A673 (cell line): Measurements from ENCODE around the gene UGT1A7. TPM values are rescaled to one million over a fixed set of nuclear protein-coding genes. Genes with fewer than 3 reads are reported as not detected.

Source experiments
- BruUV-seq: library from RNA; stranded (reverse); fragments of 400-500 nt; replicated peaks from 2 replicates; lab custom pipeline; 2021; lab: Mats Ljungman, UMichigan
- CTCF ChIA-PET: fragments of 300-600 bp; sonication (Branson Sonifier 250); formaldehyde crosslinking; loops from one replicate; lab custom pipeline; 2022; ENCODE audit warnings: antibody characterized with exemption; lab: Charles Lee
- POLR2A ChIA-PET: fragments of 300-600 bp; sonication (Branson Sonifier 250); formaldehyde crosslinking; loops from one replicate; lab custom pipeline; 2022; ENCODE audit warnings: antibody characterized with exemption; ENCODE audit not compliant: low non-redundant PET; lab: Charles Lee
- DNase-seq: peaks from one replicate; pipeline ENCODE4 v3.0.0-alpha.2; 2015; ENCODE audit warnings: low spot score
- H3K27ac ChIP-seq: fragments of 200-600 bp; sonication (generic); 2 replicates; pipeline ENCODE4 v1.5.1; 2016; ENCODE audit warnings: mixed run types, low read depth, mild to moderate bottlenecking, mixed read lengths, antibody characterized with exemption, low read length; ENCODE audit not compliant: poor library complexity, severe bottlenecking
- H3K27me3 ChIP-seq: fragments of 200-600 bp; sonication (generic); replicated peaks from 2 replicates; pipeline ENCODE4 v1.6.1; 2017; ENCODE audit warnings: mixed run types, low read depth, mild to moderate bottlenecking, mixed read lengths, antibody characterized with exemption, low read length; ENCODE audit not compliant: insufficient read depth, poor library complexity
- H3K36me3 ChIP-seq: fragments of 200-600 bp; sonication (generic); 2 replicates; pipeline ENCODE4 v1.6.1; 2016; ENCODE audit warnings: mixed run types, mild to moderate bottlenecking, mixed read lengths, antibody characterized with exemption, low read length; ENCODE audit not compliant: insufficient read depth, poor library complexity, severe bottlenecking
- H3K4me1 ChIP-seq: fragments of 200-600 bp; sonication (generic); 2 replicates; pipeline ENCODE4 v1.6.1; 2017; ENCODE audit warnings: mixed run types, mild to moderate bottlenecking, mixed read lengths, antibody characterized with exemption, low read length; ENCODE audit not compliant: insufficient read depth, poor library complexity, severe bottlenecking
- H3K4me3 ChIP-seq: fragments of 200-600 bp; sonication (generic); 2 replicates; pipeline ENCODE4 v1.5.1; 2016; ENCODE audit warnings: low read depth, mixed run types, mild to moderate bottlenecking, mixed read lengths, low read length; ENCODE audit not compliant: poor library complexity, severe bottlenecking
- H3K9me3 ChIP-seq: fragments of 200-600 bp; sonication (generic); 2 replicates; pipeline ENCODE4 v1.6.1; 2016; ENCODE audit warnings: mixed run types, low read depth, mild to moderate bottlenecking, mixed read lengths, antibody characterized with exemption, low read length; ENCODE audit not compliant: poor library complexity, severe bottlenecking
- EZH2 ChIP-seq: fragments of 200-600 bp; sonication (generic); IDR thresholded peaks from 2 replicates; pipeline ENCODE4 v1.6.1; 2017; ENCODE audit warnings: borderline replicate concordance, low read depth, mild to moderate bottlenecking, mixed read lengths, antibody characterized with exemption, low read length; ENCODE audit not compliant: poor library complexity, severe bottlenecking
- intact Hi-C: fragments of 100-400 bp; cut with micrococcal nuclease; formaldehyde crosslinking; loops from one replicate; pipeline ENCODE4 v1.10.0; 2022; ENCODE audit not compliant: unreplicated experiment
- total RNA-seq: library from RNA; stranded (reverse); gene quantifications from 2 replicates; pipeline ENCODE4 v1.2.3, GENCODE V29; 2021
- TF ChIP-seq, protein P1 (sequence below): fragments of 300-800, 200-600 bp; sonication (generic); conservative IDR thresholded peaks from 2 replicates; pipeline ENCODE4 v1.5.1; 2017; ENCODE audit warnings: low read depth, mild to moderate bottlenecking, antibody characterized with exemption, low read length, moderate library complexity, mixed read lengths

UGT1A7 gene
- total RNA-seq, 1 experiment from 2014 or later = not detected

DNA sequence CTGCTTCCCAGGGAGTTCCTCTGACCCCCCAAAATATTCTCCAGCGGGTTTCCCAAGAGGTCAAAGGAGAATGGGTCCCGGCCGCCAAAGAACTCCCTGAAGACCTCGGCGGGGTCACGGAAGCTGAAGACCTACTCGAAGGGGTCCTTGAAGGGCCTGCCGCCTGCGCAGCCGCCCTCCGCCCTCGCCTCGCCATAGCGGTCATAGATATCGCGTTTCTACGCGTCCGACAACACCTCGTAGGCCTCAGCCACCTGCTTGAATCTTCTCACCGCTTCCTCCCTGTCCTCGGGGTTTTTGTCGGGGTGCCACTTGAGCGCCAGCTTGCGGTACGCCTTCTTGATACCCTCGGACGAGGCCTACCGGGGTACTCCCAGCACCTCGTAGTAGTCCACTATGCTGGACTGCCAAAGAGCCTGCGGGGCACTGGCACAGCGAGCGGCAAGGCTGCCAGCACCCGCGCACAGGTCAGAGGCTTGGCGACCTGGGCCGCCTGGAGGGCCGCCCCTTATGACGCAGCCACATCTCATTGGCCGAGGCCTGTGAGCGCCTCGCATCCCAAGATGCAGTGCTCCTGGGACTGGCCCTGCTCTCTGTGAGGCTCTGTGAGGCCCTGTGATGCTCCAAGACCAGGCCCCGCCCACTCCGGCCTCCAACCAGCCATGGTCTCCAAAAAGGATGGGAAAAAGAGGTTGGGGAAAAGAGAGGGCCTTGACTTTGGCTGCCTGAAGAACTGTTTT lies 73.3 kb downstream of the UGT1A7 start:
- Histone ChIP-seq H3K4me3 (no peak overlapping the region), H3K27me3 (no peaks in the 10 kb centered on the region), H3K9me3 (peaks cover 4% of the 10 kb centered on the region), H3K27ac (no peak overlapping the region), H3K4me1 (no peaks in the 10 kb centered on the region), H3K36me3 (no peaks in the 10 kb centered on the region)
- DNase-seq = no peak
- ChIA-PET CTCF (no interaction called here), POLR2A (no interaction called here)
- BruUV-seq = no TSS peak
- TF ChIP-seq, protein P1, sequence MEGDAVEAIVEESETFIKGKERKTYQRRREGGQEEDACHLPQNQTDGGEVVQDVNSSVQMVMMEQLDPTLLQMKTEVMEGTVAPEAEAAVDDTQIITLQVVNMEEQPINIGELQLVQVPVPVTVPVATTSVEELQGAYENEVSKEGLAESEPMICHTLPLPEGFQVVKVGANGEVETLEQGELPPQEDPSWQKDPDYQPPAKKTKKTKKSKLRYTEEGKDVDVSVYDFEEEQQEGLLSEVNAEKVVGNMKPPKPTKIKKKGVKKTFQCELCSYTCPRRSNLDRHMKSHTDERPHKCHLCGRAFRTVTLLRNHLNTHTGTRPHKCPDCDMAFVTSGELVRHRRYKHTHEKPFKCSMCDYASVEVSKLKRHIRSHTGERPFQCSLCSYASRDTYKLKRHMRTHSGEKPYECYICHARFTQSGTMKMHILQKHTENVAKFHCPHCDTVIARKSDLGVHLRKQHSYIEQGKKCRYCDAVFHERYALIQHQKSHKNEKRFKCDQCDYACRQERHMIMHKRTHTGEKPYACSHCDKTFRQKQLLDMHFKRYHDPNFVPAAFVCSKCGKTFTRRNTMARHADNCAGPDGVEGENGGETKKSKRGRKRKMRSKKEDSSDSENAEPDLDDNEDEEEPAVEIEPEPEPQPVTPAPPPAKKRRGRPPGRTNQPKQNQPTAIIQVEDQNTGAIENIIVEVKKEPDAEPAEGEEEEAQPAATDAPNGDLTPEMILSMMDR = no peak
- intact Hi-C loops = no loop called here

DNA sequence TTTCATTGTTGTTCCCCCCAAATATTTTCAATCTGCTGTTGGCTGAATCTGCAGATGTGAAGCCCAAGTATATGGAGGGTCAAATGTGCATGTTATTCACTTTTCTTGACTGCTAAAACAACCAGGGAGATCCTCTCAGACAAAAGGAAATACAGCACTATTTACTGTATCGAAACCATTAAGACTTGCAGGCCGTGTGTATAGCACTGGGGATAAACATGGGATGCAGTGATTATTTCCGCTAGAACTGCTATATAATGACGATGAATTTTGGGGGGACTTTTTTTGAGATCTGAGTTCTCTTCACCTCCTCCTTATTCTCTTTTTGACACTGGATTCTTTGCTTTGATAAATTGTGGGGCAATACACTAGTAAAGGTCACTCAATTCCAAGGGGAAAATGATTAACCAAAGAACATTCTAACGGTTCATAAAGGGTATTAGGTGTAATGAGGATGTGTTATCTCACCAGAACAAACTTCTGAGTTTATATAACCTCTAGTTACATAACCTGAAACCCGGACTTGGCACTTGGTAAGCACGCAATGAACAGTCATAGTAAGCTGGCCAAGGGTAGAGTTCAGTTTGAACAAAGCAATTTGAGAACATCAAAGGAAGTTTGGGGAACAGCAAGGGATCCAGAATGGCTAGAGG lies 74.9 kb downstream of the UGT1A7 start:
- ChIA-PET POLR2A (no interaction called here), CTCF (no interaction called here)
- no peaks in the 10 kb centered on the region for H3K4me1 ChIP-seq
- no peak overlapping the region for H3K27ac ChIP-seq
- TF ChIP-seq EZH2 = no peak
- TF ChIP-seq, protein P1 = no peak
- no peak for DNase-seq
- no TSS peak for BruUV-seq
- H3K9me3 ChIP-seq = no peaks in the 10 kb centered on the region
- no peak overlapping the region for H3K4me3 ChIP-seq
- no peaks in the 10 kb centered on the region for H3K36me3 ChIP-seq
- intact Hi-C loops = no loop called here
- H3K27me3 ChIP-seq = no peaks in the 10 kb centered on the region

DNA sequence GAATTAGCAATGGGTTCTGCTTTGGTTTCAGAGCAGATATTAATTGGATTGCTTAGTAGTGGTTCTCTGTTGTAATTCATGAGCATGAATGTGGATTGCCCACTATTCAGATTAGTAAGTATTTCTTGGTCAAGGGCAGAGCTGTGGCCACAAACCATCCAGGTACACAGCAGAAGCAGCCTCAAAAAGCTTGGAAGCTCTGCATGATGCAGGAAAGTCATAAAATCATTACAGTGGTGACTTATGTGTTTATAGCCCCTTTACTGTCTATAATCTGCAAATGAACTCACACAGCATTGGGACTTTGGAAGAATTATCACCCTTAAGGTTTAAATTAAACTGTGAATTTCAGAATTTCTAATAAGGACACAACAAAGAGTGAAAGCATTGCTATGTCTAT lies 76.4 kb downstream of the UGT1A7 start:
- no TSS peak for BruUV-seq
- Histone ChIP-seq H3K36me3 (no peaks in the 10 kb centered on the region), H3K27me3 (no peaks in the 10 kb centered on the region), H3K4me3 (no peak overlapping the region), H3K9me3 (no peaks in the 10 kb centered on the region), H3K4me1 (no peaks in the 10 kb centered on the region), H3K27ac (no peak overlapping the region)
- intact Hi-C loops = no loop called here
- ChIA-PET CTCF (no interaction called here), POLR2A (no interaction called here)
- no peak for DNase-seq
- no peak for TF ChIP-seq EZH2
- TF ChIP-seq, protein P1 = no peak
